GM19397 (cell line): ENCODE results near the gene MAP3K7CL.
A peak's percentile ranks its signal among the peaks of the same experiment; 100 is the strongest.

ENCODE experiments used
- ATAC-seq: cut with Tn5 transposase; IDR thresholded peaks from one replicate; pipeline ENCODE4 v1.9.1; 2021; ENCODE audit warnings: mild to moderate bottlenecking, moderate library complexity; ENCODE audit not compliant: unreplicated experiment

The MAP3K7CL gene

GRCh38 chr21:29130270-29130969 is at the start of gene MAP3K7CL:
TSS of gene MAP3K7CL (plus strand) at chr21:29130644. CDS start at chr21:29133345, 2,701 bp downstream.
- ATAC-seq, result peak; percentile 67

DNA sequence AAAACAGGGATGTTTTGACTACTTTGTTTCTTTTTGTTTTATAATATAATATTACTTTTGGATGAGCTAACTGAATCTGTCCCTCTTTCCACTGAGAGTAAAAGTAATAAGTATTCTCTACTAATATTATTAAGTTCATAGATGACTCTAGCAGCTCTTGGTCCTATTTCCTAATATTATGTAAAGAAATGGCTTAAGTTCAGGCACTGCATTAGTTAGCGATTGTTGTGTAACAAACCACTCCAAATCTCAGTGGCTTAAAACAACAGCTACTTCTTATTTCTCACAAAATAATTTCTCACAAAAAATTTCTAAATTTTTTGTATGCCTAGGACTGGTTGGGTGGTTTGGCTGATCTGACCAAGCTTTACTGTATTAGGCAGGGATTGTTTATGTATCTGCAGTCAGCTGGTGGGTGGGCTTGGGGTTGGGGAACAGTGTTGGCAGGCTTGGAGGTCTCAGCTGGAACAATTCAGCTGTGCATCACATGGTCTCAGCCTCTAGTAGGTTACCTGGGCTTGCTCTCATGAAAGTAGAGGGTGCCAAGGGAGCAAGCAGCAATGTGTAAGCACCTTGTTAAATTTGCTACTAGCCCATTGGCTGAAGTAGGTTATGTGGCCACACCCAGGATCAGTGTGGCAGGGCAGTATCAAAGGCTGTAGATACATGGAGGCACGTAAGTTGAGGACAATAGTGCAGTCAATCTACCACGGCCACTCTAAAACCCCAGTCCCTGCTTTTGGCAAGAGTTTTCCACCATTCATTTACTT is 48.2 kb upstream of the MAP3K7CL start:
- no peak for ATAC-seq

GRCh38 chr21:29083306-29083705 is 47.1 kb upstream of the MAP3K7CL start:
- no peak for ATAC-seq

GRCh38 chr21:29084372-29084771 is 46.1 kb upstream of the MAP3K7CL start:
- ATAC-seq, result no peak

- ATAC-seq, result no peak
Observed at GRCh38 chr21:29085106-29085752, 45.2 kb upstream of the MAP3K7CL start.

DNA sequence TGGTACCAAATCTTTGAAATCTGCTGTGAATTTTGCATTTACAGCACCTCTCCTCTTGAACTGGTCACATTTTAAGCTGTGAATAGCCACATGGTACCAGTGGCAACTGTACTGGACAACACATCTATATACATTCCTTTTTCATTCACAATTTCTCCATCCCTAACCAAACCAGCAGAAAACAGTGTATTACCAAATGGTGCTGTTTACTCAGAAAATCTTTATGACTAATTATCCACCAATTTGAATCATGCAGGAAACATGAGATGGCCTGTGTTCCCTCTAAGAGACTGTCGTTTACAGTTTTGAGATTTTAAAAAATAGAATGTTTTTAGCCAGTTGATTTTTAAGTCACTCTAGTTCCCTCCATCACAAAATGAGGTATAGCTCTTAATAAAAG is 39.4 kb upstream of the MAP3K7CL start:
- no peak for ATAC-seq

DNA sequence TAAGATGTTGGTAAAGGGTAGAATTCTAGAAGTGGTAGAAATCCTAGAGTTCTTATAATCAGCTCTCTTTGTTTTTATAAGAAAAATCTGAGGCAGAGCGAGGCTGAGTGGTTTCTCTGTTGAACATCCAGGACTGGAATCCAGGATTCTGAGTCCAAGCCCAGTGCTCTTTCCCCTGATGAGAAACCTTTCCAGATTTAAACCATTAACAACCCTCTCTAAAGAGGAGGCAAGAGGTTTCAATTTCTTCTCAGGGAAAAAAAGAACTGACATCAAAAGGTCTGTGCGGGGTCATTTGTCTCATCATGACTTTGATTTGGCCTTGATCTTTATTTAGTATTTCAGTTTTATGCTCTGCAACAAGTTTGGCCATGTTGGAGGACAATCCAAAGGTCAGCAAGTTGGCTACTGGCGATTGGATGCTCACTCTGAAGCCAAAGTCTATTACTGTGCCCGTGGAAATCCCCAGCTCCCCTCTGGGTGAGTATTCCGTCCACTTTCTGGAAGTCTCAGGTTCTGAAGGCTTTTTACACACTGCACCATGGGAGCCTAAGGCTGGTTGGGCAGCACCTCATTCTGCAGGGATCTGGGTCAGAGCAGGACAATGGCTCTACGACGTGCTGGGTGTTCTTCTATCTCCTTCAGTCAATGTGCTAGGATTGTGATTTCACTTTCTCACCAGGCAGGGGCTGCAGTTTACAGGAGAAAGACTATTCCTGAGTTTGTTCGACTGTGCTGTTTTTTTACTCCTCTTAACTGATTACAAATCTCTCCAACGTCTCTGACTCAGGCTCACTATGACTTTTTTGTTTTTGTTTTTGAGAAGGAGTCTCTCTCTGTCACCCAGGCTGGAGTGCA is 38.1 kb upstream of the MAP3K7CL start:
- ATAC-seq, result no peak

DNA sequence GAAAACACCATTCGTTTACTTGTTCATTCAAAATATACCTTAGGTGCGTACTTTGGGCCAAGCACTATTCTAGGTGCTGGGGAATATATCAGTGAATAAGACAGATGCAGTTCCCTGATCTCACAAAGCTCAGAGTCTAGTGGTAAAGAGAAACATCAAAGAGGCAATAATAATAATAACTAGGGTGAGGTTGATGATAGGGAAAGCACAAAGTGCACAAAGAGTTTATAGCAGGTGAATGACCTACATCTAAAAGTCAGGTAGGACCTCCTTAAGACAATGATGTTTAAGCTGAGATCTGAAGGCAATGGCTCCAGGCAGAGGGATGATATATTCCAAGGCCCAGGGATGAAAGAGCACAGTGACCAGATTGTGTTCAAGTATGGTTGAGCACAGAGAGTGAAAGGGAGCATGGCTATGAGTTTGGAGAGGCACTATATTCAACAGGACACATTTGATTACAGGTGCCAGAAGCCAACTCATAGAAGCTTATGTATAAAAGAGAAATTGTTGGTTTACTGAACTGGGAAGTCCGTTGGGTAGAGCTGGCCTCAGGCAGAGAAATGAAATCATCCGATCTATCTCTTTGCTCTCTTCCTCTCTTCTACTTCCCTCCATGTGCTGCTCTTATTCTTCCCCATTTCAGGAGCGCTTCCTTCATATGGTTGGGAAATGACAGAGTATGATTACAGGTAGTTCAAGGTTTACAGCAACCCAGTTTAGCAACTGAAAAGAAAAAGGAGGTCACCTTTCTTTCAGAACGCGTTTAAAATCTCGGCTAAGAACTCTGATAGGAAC is 34.0 kb upstream of the MAP3K7CL start:
- ATAC-seq, result no peak

DNA sequence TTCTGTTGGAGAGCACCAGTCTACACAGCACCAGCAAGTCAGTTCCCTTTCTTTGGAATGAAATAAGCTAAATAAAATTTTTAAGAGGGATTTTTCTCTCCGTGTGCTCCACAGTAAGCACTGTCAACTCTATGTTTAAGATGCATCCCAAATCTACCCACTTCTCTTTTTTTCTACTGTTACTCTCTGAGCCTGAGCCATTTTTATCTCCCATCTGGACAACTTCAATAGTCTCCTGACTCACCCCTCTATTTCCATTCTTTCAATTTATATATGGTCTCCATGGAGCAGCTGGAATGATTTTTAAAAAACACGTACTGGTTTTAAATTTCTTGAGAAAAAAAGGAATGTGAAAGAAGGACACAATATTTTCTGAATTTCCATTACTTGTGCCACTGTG is 32.3 kb upstream of the MAP3K7CL start:
- ATAC-seq, result no peak

DNA sequence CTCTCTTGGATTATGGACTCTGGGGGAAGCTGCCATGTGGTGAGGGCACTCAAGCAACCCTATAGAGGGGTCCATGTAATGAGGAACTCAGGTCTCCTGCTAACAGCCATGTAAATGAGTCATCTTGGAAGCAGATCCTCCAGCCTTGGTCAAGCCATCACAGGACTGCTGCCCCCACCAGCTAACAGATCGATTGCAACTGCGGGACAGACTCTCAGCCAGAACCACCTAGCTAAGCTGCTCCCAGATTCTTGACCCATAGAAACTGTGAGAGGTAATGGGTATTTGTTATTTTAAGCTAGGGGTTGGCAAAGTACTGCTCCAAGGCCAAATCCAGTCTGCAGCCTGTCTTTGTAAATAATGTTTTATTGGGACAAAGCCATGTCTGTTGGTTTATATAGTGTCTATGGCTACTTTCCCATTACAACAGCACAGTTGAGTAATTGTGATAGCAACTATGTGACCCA is 27.6 kb upstream of the MAP3K7CL start:
- no peak for ATAC-seq

GRCh38 chr21:29104239-29104708 is 26.2 kb upstream of the MAP3K7CL start:
- no peak for ATAC-seq

- ATAC-seq, result no peak
Observed at GRCh38 chr21:29105218-29105617, 25.2 kb upstream of the MAP3K7CL start.

DNA sequence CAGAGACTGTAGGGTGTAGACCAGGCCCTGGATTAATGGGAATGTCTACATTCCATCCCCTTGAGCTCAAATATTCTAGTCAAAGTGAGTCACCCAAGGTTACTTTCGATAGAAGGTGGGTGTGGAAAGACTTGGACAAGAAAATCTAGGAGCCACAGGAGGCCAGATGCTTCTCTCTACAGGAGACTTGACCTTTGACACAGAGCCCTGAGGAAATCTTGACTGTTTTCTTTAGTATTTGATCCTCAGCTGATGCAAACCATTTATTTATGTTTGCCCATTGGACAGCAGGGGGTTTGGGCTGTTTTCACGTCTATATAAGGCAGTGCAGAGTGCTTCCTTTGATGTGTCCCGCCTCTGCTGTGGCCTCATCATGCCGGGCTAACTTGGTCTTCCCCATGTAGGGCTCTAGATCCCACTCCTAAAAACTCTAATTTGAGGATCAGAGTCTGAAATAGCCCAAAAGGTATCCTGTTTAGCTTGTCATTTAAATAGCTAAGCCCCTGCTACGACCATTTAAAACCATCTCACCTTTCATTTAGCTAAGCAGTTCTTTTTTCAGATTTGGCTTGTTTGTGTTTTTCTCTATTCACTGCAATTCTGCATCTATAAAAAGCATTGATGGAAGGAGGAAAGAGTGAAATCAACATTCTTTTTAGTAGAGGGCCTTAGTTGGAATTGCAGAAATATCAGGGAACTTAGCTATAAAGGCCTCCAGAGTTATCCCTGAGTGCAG is 15.5 kb upstream of the MAP3K7CL start:
- no peak for ATAC-seq

DNA sequence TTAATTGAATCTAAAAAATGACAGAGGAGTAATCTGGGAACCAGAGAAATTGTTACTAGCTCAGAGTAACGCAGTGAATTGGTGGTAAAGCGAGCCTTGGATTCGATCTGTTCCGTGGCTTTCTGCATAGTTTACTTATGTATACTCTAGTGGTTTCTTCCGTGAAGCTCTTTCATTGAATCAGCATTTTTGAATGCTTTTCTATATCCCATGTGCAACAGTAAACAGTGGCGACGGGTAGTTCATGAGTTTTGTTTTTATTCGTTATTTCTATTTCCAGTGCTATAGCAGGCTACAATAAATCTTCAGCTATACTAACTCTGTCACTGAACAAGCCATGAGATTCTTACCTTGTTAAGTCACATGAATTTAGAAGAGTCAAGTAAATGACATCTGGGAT is 14.5 kb upstream of the MAP3K7CL start:
- ATAC-seq, result no peak

GRCh38 chr21:29117372-29117955 is 13.0 kb upstream of the MAP3K7CL start:
- ATAC-seq, result no peak

DNA sequence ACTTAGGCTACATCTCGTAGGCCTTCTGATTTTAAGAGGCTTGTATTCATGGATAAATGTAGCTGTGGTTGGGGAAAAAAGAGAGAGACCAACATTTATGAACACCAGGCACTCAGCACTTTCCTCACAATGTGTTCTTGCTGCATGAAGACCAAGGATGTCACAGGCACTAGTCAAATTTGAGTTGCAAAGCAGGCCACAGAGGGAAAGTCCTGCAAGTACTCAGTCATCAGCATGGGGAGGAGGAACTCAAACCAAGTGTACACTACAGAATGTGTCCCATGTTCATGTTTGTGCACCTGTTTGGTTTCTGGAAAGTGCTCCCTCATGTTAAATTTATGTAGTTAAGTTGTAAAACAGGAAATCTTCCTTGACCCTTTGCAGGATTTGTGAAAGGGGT is 8.7 kb upstream of the MAP3K7CL start:
- peak; percentile 67 for ATAC-seq

- no peak for ATAC-seq
Observed at GRCh38 chr21:29124645-29125044, 5.8 kb upstream of the MAP3K7CL start.

- ATAC-seq, result peak; percentile 81
Observed at GRCh38 chr21:29125191-29125590, 5.3 kb upstream of the MAP3K7CL start.

DNA sequence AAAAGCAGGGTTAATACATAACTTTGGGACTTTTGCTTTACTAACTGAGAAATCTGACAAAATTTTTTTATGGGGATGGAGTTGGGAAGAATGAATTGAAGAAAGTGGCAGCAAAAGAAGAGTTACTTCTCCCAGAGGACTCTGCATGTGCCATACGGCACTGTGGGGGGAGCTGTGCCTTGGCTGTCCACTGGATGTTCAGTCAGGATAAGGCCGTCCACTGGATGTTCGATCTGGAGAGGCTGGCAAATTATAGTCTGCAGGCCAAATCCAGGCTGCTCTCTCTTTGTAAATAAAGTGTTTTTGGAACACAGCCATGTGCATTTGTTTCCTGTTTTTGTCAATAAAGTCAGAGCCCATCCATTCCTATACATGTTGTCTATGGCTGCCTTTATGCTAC is 4.5 kb upstream of the MAP3K7CL start:
- ATAC-seq, result no peak
